ENCODE data around the gene SERPINA12.
"Not testable (repeated sequence)": the region's sequence is repeated elsewhere in the genome, so short reads cannot be mapped to it uniquely, and the experiment has no call there.

SERPINA12 gene

GRCh38 chr14:94535506-94535905 lies 26.2 kb upstream of the SERPINA12 start:
- no peak for DNase-seq

DNA sequence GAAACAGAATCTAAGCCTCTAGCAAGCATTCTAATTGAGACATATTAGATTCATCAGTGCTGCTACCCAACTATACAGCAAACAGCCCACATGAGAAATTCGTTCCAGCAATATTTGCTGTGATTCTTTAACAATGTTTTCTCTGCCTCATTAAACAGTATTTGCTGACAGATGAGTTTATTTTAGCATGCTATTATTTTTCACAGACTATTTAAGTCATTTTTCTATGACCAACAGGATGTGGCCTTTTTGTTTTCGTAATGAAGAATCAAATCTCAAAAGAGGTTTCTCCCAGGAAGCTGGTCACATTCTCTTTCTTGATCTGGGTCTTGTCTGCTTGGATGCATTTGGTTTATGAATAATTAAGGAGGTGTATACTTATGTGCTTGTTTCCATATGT lies 23.2 kb upstream of the SERPINA12 start:
- DNase-seq = no peak

DNA sequence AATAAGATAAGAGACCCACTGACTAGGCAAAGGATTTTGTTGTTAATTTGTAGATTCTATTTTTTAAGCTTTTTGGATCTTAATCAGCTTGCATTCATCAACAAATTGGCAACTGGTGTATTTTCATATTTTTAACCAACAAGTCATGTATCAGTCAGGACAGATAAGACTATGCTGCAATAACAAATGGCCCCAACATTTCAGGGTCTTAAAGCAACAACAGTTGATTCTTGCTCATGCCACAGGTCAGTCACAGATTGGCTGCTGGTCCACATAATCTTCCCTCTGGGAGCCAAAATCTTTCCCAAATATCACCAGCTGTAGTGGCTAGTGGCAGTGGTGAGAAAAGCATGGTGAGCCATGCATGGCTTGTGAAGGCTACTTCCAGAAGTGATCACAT lies 21.9 kb upstream of the SERPINA12 start:
- no peak for DNase-seq

DNA sequence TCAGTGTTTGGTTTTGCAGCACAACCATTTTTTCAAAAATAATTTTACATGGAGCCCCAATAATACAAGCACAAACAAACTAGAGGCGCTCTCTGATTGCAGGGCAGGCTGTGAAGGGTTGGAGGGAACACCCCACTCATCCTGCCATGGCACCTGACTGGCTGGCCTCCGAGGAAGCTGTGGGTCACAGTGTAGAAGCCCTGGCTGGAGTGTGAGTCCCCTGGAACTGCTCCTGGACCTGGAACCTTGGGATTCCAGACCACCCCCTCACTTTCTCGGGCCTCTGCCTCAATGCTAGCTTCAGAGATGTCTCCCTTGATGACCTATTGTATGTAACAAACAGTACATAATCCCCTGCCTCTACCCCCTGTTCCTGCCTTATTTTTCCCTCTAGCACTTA lies 14.8 kb upstream of the SERPINA12 start:
- DNase-seq = no peak

- no peak for DNase-seq
These were observed 14.0 kb upstream of the SERPINA12 start for GRCh38 chr14:94523265-94523664.

DNA sequence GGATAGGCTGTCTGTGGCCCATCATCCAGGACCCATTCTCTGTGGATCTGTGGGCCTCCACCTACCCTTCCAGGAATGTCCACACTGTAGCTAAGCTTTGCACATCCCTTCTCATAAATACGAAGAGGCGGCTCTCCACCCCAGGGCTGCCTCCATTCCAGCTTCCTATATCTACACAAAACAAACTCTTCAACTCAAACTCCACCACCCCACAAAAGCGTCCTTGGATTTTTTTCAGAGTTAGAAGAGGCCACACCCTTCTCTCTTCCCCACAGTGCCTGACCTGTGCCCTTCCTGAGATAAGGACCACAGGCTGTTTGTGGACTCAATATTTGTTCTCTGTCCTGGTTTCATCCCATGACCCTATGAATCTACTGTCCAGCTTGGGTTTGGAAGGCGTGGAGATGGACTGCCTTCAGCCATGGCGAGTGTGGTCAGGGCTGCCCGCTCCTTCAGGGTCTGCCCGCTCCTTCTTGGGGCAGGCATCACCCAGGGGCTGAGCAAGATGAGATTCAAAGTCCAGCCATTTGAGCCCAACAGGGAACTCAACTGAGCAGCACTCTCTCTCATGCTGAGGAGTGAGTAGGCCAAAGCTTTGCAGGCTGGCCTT lies 13.0 kb upstream of the SERPINA12 start:
- DNase-seq = no peak

- no peak for DNase-seq
These were observed 12.3 kb upstream of the SERPINA12 start for GRCh38 chr14:94521375-94522114.

DNA sequence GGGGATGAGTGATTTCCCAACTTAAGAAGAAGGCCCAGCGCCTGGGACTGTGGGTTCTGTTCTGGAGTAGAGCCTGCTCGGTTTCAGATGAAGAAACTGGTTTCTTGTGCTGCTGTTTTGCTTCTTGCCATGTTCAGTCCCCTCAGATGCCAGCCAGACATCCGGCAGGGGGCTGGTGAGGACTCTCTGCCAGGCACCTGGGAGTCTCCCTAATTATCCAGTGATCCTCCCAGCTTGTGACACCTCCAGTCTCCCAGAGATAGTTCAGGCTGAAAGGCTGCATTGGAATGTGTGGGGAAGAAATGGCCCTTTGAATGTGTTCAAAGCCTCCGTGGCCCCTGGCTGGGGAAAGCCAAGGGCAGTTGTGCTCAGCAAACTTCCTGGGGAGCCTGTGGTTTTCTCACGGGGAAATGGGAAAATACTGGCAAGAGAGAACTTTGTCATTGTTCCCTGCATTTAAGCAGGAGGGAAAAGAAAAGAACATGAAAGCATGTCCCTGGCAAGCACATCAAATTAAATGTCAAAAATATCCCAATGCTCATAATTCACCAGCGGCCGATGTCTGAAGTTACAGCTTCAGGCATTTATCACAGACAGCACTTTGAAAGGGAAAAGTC lies 8.5 kb upstream of the SERPINA12 start:
- no peak for DNase-seq

GRCh38 chr14:94517248-94517640 lies 8.0 kb upstream of the SERPINA12 start:
- DNase-seq = no peak

DNA sequence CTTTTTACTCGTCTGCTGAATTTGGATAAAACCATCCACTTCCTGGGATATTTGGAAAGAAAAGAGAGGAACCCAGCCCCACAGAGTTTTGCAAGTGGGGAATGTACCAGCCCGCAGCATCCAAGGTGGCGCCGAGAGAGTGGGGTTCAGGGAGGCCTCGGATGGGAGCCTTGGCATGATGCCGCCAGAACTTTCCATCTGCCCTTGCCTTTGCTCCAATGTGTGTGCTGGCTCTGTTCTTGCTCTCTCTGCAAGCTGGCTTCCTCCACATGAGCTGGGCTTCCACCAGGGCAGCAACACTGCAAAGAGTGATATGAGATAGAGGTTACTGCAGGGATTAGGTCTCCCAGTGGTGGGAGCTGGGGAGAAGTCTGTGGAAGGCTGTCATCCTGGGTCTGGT lies 6.6 kb upstream of the SERPINA12 start:
- no peak for DNase-seq

DNA sequence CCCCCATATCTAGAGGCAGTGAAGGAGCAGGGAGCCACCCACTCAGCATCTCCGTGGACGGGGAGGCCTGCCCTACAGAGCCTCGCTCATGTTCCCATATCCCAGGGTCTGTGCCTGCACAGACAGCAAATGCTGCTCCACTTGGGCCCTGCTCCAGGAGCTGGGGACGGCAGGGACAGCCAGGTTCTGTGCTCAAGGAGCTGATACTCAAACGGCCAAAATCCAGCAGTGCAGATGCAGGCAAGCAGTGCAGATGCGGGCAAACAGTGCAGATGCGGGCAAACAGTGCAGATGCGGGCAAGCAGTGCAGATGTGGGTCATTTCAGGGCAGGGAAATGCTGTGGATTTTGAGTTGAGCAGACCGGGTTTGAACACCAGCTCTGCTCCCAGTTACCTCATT lies 6.2 kb upstream of the SERPINA12 start:
- no peak for DNase-seq

GRCh38 chr14:94514351-94514750 lies 5.1 kb upstream of the SERPINA12 start:
- DNase-seq = no peak

DNA sequence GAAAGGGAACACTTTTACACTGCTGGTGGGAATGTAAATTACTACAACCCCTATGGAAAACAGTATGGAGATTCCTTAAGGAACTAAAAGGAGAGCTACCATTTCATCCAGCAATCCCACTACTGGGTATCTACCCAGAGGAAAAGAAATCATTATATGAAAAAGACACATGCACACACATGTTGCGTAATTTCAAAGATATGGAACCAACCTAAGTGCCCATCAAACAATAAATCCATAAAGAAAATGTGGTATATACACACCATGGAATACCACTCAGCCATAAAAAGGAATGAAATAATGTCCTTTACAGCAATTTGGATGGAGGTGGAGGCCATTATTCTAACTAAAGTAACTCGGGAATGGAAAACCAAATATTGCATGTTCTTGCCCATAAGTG lies 1.2 kb upstream of the SERPINA12 start:
- not testable (repeated sequence) for DNase-seq

GRCh38 chr14:94505641-94506040 lies 3.6 kb downstream of the SERPINA12 start:
- no peak for DNase-seq

- DNase-seq = no peak
These were observed 4.1 kb downstream of the SERPINA12 start for GRCh38 chr14:94505206-94505605.

DNA sequence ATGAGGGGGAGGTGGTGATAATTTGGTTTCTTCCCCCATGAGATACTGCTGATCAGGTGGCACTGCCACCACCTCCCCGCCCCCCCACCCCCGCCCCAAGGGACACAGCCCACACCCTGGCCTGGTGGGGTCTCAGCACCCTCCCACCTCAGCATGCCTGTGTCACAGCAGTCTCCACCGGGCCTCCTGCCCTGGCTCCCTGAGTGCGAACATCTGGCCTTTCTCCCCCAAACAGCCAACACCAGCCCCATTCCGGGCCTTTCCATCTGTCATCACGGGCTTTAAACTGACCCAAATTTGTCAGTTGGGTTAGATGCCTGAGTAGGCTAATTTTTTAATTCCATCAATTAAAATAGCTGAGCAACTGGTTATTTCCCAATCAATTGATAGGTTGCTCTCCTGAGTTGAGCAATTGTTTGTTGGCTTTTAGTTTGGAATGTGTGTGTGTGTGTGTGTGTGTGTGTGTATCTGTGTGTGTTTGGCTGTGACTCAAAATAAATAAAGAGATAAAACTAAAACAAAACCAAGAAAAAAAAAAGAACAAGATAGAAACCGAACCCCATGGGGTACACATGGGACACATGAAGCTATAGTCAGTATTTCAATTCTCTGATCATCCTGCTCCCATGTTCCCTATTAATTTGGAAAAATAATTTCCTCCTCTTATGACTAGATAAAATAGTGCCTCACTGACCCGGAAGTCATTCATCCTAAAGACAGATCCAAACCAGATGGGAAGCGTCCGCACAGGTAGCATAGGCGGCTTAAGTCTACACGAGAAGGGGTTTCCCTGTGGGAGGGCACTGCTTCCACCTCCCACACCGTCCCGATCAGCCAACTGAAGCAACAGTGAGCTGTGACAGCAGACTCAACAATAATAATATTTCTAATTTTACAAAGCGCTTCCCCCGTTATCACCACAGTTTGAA lies 7.4 kb downstream of the SERPINA12 start:
- DNase-seq = no peak

DNA sequence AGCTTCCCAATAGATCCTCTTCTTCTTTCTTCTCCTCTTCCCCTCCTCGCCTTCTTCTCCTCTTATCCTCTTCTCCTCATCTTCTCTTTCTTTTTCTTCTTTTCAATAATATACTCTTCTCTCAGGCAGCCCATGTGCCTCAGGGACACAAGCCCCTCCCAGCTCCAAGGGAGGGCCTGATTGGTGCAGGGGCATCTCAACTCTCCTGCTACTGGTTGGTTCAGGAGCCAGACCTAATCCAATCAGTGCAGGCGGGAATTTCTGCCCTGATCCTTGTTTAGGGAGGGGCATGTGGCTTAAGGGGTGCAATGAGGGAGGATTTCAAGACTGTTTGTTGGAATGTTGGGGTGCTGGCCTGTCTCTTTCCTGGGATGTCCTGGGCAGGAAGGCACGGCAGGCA lies 9.0 kb downstream of the SERPINA12 start:
- DNase-seq = no peak

GRCh38 chr14:94499673-94500072 lies 9.6 kb downstream of the SERPINA12 start:
- no peak for DNase-seq

- DNase-seq = no peak
These were observed 11.1 kb downstream of the SERPINA12 start for GRCh38 chr14:94498215-94498614.

- no peak for DNase-seq
These were observed 15.2 kb downstream of the SERPINA12 start for GRCh38 chr14:94494085-94494484.

DNA sequence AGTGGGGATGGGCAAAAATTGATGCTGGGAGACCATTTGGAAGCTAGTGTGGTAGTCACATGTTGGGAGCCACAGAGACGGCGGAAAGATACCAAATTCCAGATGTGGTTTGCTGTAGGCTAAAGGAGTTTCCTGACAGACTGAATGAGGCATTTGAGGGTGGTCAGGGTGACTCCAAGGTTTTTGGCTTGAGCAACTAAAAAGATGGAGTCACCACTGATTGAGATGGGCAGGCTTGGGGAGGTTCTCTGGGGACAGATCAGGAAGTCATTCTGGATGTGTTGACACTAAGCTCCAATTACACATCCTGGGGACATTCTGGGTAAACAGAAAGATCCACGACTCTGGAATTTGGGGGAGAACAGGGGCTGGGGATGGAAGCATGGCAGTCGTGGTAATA lies 17.8 kb downstream of the SERPINA12 start:
- DNase-seq = no peak

GRCh38 chr14:94489336-94489735 lies 19.9 kb downstream of the SERPINA12 start:
- DNase-seq = no peak

GRCh38 chr14:94486883-94487282 lies 22.4 kb downstream of the SERPINA12 start:
- no peak for DNase-seq
